ENCODE data around the gene ZXDC. TPM values are rescaled to one million over a fixed set of nuclear protein-coding genes. Genes with fewer than 3 reads are reported as not detected.

ZXDC gene
- total and polyA plus RNA-seq, 9 of the 15 experiments (the other 6 are each of a cell fraction or from before 2014, with no cell fraction given) = 0.59 to 13.4 (median 7.3) TPM

DNA sequence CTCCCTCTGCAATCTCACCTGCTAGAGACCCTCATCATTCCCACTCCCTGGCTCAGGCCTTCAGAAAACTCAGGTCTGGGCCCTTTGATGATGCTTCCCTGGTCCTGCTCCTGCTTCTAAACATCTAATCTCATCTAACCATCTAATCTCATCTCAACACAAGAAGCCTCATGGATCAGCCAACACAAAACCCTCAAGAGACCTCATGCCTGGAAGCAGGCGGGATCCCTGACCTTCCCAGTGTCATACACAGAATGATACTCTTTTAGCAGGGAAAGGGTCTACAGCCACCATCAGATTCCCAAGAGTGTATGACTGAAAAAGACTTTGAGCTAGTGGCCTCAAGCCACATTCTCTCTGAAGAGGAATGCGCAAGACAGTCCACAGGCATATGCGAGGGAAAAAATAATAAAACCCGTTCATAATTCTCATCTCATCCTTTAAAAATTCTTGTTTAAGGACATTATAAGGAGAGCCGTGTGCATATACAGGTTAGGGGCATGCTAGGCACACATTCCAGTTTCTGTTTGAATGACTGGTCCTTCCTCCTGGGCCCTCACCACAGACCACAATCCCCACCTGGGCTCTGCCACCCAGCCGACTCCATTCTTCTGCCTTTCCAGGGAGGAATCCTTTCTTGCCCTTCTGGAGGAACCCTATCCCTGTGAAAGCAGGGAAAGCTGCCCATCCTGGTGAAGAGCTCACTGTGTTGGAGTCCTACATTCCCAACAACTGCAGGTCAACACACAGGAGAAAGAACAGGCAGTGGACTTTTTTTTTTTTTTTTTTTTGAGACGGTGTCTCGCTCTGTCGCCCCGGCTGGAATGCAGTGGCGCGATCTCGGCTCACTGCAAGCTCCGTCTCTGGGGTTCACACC, 2.2 kb downstream of the ZXDC start:
- in situ Hi-C loops (cut with MboI) = no loop called here
- intact Hi-C loops (cut with micrococcal nuclease) = no loop called here
- H3K4me2 ChIP-seq (ENCODE audit: insufficient read depth, low read length) = peak overlapping the region; percentile 43
- 75% methylated on average over 6 of the region's 14 CpGs for WGBS (ENCODE audit: insufficient coverage, low coverage, missing lambda C conversion rate)
- H4K20me1 ChIP-seq (replicated peaks; ENCODE audit: control insufficient read depth, insufficient read depth, low read length) = peaks cover 8% of the 10 kb centered on the region
- H2AFZ ChIP-seq (ENCODE audit: low read depth, low read length) = no peak overlapping the region
- peaks cover 35% of the 10 kb centered on the region for H3K36me3 ChIP-seq (ENCODE audit: control insufficient read depth, insufficient read depth, low read length)
- POLR2A ChIA-PET = interaction anchor here (0.6 to 1.4 kb wide), 5 partner anchors 10 to 281 kb away, joined by 3 to 6 read pairs (median 3); no protein-coding TSS in a partner anchor
- CTCF ChIA-PET (ENCODE audit: low intra/inter-chr PET ratio) = no interaction called here
- H3K9me1 ChIP-seq (ENCODE audit: control insufficient read depth, insufficient read depth, low read length) = no peaks in the 10 kb centered on the region
- no peak overlapping the region; a peak in 1 of 4 replicates for H3K9ac ChIP-seq (ENCODE audit: insufficient read depth in 1 of 2, low read depth in 2 of 2, low read length in 2 of 2)
- H3K4me1 ChIP-seq (replicated peaks in 1 of 2; ENCODE audit: control insufficient read depth in 2 of 2, insufficient read depth in 2 of 2, low read length in 2 of 2) = peaks cover 27 to 28% of the 10 kb centered on the region in 2 experiments; a peak in 4 of 5 replicates
- DNase-seq (ENCODE audit: extremely low read depth in 1 of 4, low spot score in 3 of 4) = no peak
- ATAC-seq = no peak
- BruUV-seq (replicated peaks) = TSS peak; percentile 40
- H3K27ac ChIP-seq (ENCODE audit: extremely low read depth, low read depth, low read length) = no peak overlapping the region
- H3K9me3 ChIP-seq (replicated peaks; ENCODE audit: control insufficient read depth, insufficient read depth, low read depth, low read length) = no peaks in the 10 kb centered on the region
- TF ChIP-seq, protein P1, sequence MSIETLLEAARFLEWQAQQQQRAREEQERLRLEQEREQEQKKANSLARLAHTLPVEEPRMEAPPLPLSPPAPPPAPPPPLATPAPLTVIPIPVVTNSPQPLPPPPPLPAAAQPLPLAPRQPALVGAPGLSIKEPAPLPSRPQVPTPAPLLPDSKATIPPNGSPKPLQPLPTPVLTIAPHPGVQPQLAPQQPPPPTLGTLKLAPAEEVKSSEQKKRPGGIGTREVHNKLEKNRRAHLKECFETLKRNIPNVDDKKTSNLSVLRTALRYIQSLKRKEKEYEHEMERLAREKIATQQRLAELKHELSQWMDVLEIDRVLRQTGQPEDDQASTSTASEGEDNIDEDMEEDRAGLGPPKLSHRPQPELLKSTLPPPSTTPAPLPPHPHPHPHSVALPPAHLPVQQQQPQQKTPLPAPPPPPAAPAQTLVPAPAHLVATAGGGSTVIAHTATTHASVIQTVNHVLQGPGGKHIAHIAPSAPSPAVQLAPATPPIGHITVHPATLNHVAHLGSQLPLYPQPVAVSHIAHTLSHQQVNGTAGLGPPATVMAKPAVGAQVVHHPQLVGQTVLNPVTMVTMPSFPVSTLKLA (conservative IDR thresholded peaks at IDR 0.05) = no peak
- TF ChIP-seq, protein P2, sequence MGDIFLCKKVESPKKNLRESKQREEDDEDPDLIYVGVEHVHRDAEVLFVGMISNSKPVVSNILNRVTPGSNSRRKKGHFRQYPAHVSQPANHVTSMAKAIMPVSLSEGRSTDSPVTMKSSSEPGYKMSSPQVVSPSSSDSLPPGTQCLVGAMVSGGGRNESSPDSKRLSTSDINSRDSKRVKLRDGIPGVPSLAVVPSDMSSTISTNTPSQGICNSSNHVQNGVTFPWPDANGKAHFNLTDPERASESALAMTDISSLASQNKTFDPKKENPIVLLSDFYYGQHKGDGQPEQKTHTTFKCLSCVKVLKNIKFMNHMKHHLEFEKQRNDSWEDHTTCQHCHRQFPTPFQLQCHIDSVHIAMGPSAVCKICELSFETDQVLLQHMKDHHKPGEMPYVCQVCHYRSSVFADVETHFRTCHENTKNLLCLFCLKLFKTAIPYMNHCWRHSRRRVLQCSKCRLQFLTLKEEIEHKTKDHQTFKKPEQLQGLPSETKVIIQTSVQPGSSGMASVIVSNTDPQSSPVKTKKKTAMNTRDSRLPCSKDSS (IDR thresholded peaks at IDR 0.05; ENCODE audit: low read depth, partially characterized antibody) = no peak
- TF ChIP-seq, protein P3, sequence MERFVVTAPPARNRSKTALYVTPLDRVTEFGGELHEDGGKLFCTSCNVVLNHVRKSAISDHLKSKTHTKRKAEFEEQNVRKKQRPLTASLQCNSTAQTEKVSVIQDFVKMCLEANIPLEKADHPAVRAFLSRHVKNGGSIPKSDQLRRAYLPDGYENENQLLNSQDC (CRISPR knock-in tag; IDR thresholded peaks at IDR 0.05) = no peak
- TF ChIP-seq, protein P4, sequence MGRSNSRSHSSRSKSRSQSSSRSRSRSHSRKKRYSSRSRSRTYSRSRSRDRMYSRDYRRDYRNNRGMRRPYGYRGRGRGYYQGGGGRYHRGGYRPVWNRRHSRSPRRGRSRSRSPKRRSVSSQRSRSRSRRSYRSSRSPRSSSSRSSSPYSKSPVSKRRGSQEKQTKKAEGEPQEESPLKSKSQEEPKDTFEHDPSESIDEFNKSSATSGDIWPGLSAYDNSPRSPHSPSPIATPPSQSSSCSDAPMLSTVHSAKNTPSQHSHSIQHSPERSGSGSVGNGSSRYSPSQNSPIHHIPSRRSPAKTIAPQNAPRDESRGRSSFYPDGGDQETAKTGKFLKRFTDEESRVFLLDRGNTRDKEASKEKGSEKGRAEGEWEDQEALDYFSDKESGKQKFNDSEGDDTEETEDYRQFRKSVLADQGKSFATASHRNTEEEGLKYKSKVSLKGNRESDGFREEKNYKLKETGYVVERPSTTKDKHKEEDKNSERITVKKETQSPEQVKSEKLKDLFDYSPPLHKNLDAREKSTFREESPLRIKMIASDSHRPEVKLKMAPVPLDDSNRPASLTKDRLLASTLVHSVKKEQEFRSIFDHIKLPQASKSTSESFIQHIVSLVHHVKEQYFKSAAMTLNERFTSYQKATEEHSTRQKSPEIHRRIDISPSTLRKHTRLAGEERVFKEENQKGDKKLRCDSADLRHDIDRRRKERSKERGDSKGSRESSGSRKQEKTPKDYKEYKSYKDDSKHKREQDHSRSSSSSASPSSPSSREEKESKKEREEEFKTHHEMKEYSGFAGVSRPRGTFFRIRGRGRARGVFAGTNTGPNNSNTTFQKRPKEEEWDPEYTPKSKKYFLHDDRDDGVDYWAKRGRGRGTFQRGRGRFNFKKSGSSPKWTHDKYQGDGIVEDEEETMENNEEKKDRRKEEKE (IDR thresholded peaks at IDR 0.05; ENCODE audit: borderline replicate concordance in 1 of 2, control insufficient read depth in 1 of 2, low read depth in 2 of 2, low read length in 1 of 2) = no peak
- H3K79me2 ChIP-seq (ENCODE audit: control insufficient read depth, insufficient read depth, low read length) = peaks cover 47% of the 10 kb centered on the region
- no peak for FAIRE-seq
- H3K27me3 ChIP-seq (ENCODE audit: control insufficient read depth in 2 of 2, insufficient read depth in 2 of 2, low read length in 2 of 2) = no peaks in the 10 kb centered on the region
- peak overlapping the region; percentile 0; the same call in 1 of the 2 replicates for H3K4me3 ChIP-seq
